ENCODE results near the gene ABCG1. TPM values are rescaled to one million over a fixed set of nuclear protein-coding genes. Genes with fewer than 3 reads are reported as not detected.

The ABCG1 gene
- total and polyA plus RNA-seq, 4 experiments from 2014 or later = 1.5 to 19.6 (median 9.5) TPM

- H3K9me3 Mint-ChIP-seq = peaks cover 0 to 2% (median 0%) of the 10 kb centered on the region in 8 donors
Measured at GRCh38 chr21:42341776-42342542, 123.0 kb downstream of the ABCG1 start.

GRCh38 chr21:42343101-42343500 is 124.2 kb downstream of the ABCG1 start:
- H3K27ac ChIP-seq (ENCODE audit: low read depth, low read length) = no peak overlapping the region
- H3K27me3 ChIP-seq (ENCODE audit: insufficient read depth, low read length) = no peaks in the 10 kb centered on the region
- ChIA-PET POLR2A (ENCODE audit: partially characterized antibody) (no interaction called here), CTCF (ENCODE audit: partially characterized antibody) (interaction anchor here (1.3 to 1.4 kb wide), 2 partner anchors 33 to 106 kb away, joined by 3 to 4 read pairs; no protein-coding TSS in a partner anchor)
- Mint-ChIP-seq H3K4me3 (no peak overlapping the region), H3K27ac (no peak overlapping the region), H3K36me3 (no peaks in the 10 kb centered on the region), H3K4me1 (peaks cover 0 to 7% (median 1%) of the 10 kb centered on the region in 4 donors), H3K27me3 (no peaks in the 10 kb centered on the region), H3K9me3 (no peaks in the 10 kb centered on the region)
- no peaks in the 10 kb centered on the region for H3K9me3 ChIP-seq (ENCODE audit: control insufficient read depth in 1 of 2, low read length in 2 of 2)
- no peak overlapping the region for H3K4me3 ChIP-seq (ENCODE audit: low read length in 2 of 2)
- no peaks in the 10 kb centered on the region for H3K36me3 ChIP-seq (ENCODE audit: insufficient read depth, low read length)
- intact Hi-C loops (cut with micrococcal nuclease) = no loop called here
- H3K4me1 ChIP-seq (ENCODE audit: insufficient read depth, low read length) = peaks cover 4% of the 10 kb centered on the region
- DNase-seq = no peak

More at GRCh38 chr21:42341776-42342542, 123.0 kb downstream of the ABCG1 start:
- H3K4me1 ChIP-seq (ENCODE audit: insufficient read depth, low read length) = peaks cover 10% of the 10 kb centered on the region
- no peaks in the 10 kb centered on the region for H3K9me3 ChIP-seq (ENCODE audit: control insufficient read depth in 1 of 2, low read length in 2 of 2)
- no peak overlapping the region for H3K4me3 Mint-ChIP-seq
- H3K4me3 ChIP-seq (ENCODE audit: low read length in 2 of 2) = no peak overlapping the region
- no peaks in the 10 kb centered on the region for H3K36me3 Mint-ChIP-seq
- H3K4me1 Mint-ChIP-seq = peaks cover 5 to 14% (median 8%) of the 10 kb centered on the region in 4 donors
- no peak overlapping the region for H3K27ac Mint-ChIP-seq
- no peak overlapping the region for H3K27ac ChIP-seq (ENCODE audit: low read depth, low read length)
- DNase-seq = no peak
- no peaks in the 10 kb centered on the region for H3K27me3 ChIP-seq (ENCODE audit: insufficient read depth, low read length)
- intact Hi-C loops (cut with micrococcal nuclease) = no loop called here
- peaks cover 0 to 4% of the 10 kb centered on the region in 2 donors for H3K27me3 Mint-ChIP-seq
- POLR2A ChIA-PET (ENCODE audit: partially characterized antibody) = no interaction called here
- CTCF ChIA-PET (ENCODE audit: partially characterized antibody) = interaction anchor here (1.3 to 1.5 kb wide), 2 partner anchors 33 to 107 kb away, joined by 3 to 5 read pairs; no protein-coding TSS in a partner anchor
- no peaks in the 10 kb centered on the region for H3K36me3 ChIP-seq (ENCODE audit: insufficient read depth, low read length)

GRCh38 chr21:42343556-42343955 is 124.6 kb downstream of the ABCG1 start:
- Mint-ChIP-seq H3K27me3 (no peaks in the 10 kb centered on the region), H3K27ac (no peak overlapping the region), H3K4me3 (no peak overlapping the region), H3K9me3 (no peaks in the 10 kb centered on the region), H3K4me1 (peaks cover 0 to 3% (median 0%) of the 10 kb centered on the region in 4 donors), H3K36me3 (no peaks in the 10 kb centered on the region)
- no peak for DNase-seq
- Histone ChIP-seq H3K27ac (ENCODE audit: low read depth, low read length) (no peak overlapping the region), H3K9me3 (ENCODE audit: control insufficient read depth in 1 of 2, low read length in 2 of 2) (no peaks in the 10 kb centered on the region), H3K4me3 (ENCODE audit: low read length in 2 of 2) (no peak overlapping the region), H3K36me3 (ENCODE audit: insufficient read depth, low read length) (no peaks in the 10 kb centered on the region), H3K4me1 (ENCODE audit: insufficient read depth, low read length) (no peaks in the 10 kb centered on the region), H3K27me3 (ENCODE audit: insufficient read depth, low read length) (no peaks in the 10 kb centered on the region)
- CTCF ChIA-PET (ENCODE audit: partially characterized antibody) = interaction anchor here (1.4 kb wide), 1 partner anchor 33 kb away, joined by 4 read pairs; no protein-coding TSS in a partner anchor
- intact Hi-C loops (cut with micrococcal nuclease) = no loop called here
- POLR2A ChIA-PET (ENCODE audit: partially characterized antibody) = no interaction called here

- no peaks in the 10 kb centered on the region for H3K27me3 ChIP-seq (ENCODE audit: insufficient read depth, low read length)
- DNase-seq = no peak
- H3K27ac ChIP-seq (ENCODE audit: low read depth, low read length) = no peak overlapping the region
- Mint-ChIP-seq H3K27me3 (no peaks in the 10 kb centered on the region), H3K4me3 (no peak overlapping the region), H3K9me3 (no peaks in the 10 kb centered on the region), H3K36me3 (no peaks in the 10 kb centered on the region), H3K27ac (no peak overlapping the region), H3K4me1 (no peaks in the 10 kb centered on the region)
- intact Hi-C loops (cut with micrococcal nuclease) = no loop called here
- no peak overlapping the region for H3K4me3 ChIP-seq (ENCODE audit: low read length in 2 of 2)
- H3K36me3 ChIP-seq (ENCODE audit: insufficient read depth, low read length) = no peaks in the 10 kb centered on the region
- no peaks in the 10 kb centered on the region for H3K9me3 ChIP-seq (ENCODE audit: control insufficient read depth in 1 of 2, low read length in 2 of 2)
- CTCF ChIA-PET (ENCODE audit: partially characterized antibody) = interaction anchor here (1.4 kb wide), 1 partner anchor 34 kb away, joined by 4 read pairs; no protein-coding TSS in a partner anchor
- POLR2A ChIA-PET (ENCODE audit: partially characterized antibody) = no interaction called here
- H3K4me1 ChIP-seq (ENCODE audit: insufficient read depth, low read length) = no peaks in the 10 kb centered on the region
Measured at GRCh38 chr21:42343963-42344510, 125.1 kb downstream of the ABCG1 start.

GRCh38 chr21:42344631-42345030 is 125.7 kb downstream of the ABCG1 start:
- intact Hi-C loops (cut with micrococcal nuclease) = no loop called here
- H3K27me3 ChIP-seq (ENCODE audit: insufficient read depth, low read length) = no peaks in the 10 kb centered on the region

GRCh38 chr21:42346441-42346840 is 127.5 kb downstream of the ABCG1 start:
- H3K27me3 ChIP-seq (ENCODE audit: insufficient read depth, low read length) = no peaks in the 10 kb centered on the region
- H3K9me3 ChIP-seq (ENCODE audit: control insufficient read depth in 1 of 2, low read length in 2 of 2) = no peaks in the 10 kb centered on the region
- ChIA-PET POLR2A (ENCODE audit: partially characterized antibody) (interaction anchor here (1.2 kb wide), 1 partner anchor 57 kb away, joined by 3 read pairs; the partner anchor contains the start of gene UBASH3A), CTCF (ENCODE audit: partially characterized antibody) (no interaction called here)
- no peaks in the 10 kb centered on the region for H3K36me3 ChIP-seq (ENCODE audit: insufficient read depth, low read length)
- H3K27me3 Mint-ChIP-seq = peaks cover 0 to under 1% of the 10 kb centered on the region in 2 donors
- no peak overlapping the region for H3K4me3 ChIP-seq (ENCODE audit: low read length in 2 of 2)
- H3K27ac Mint-ChIP-seq = no peak overlapping the region
- intact Hi-C loops (cut with micrococcal nuclease) = no loop called here
- no peaks in the 10 kb centered on the region for H3K36me3 Mint-ChIP-seq
- no peaks in the 10 kb centered on the region for H3K4me1 ChIP-seq (ENCODE audit: insufficient read depth, low read length)
- no peak overlapping the region for H3K27ac ChIP-seq (ENCODE audit: low read depth, low read length)
- H3K4me3 Mint-ChIP-seq = no peak overlapping the region
- no peak for DNase-seq
- no peaks in the 10 kb centered on the region for H3K4me1 Mint-ChIP-seq
- no peaks in the 10 kb centered on the region for H3K9me3 Mint-ChIP-seq

More at GRCh38 chr21:42344631-42345030, 125.7 kb downstream of the ABCG1 start:
- POLR2A ChIA-PET (ENCODE audit: partially characterized antibody) = no interaction called here
- Mint-ChIP-seq H3K27ac (peak overlapping the region in 1 of 7 donors; percentile 7), H3K27me3 (no peaks in the 10 kb centered on the region), H3K4me3 (no peak overlapping the region), H3K4me1 (no peaks in the 10 kb centered on the region), H3K9me3 (no peaks in the 10 kb centered on the region), H3K36me3 (no peaks in the 10 kb centered on the region)
- CTCF ChIA-PET (ENCODE audit: partially characterized antibody) = no interaction called here
- Histone ChIP-seq H3K4me3 (ENCODE audit: low read length in 2 of 2) (no peak overlapping the region), H3K4me1 (ENCODE audit: insufficient read depth, low read length) (no peaks in the 10 kb centered on the region), H3K36me3 (ENCODE audit: insufficient read depth, low read length) (no peaks in the 10 kb centered on the region), H3K27ac (ENCODE audit: low read depth, low read length) (no peak overlapping the region), H3K9me3 (ENCODE audit: control insufficient read depth in 1 of 2, low read length in 2 of 2) (no peaks in the 10 kb centered on the region)
- DNase-seq = no peak
